NT2/D1 (cell line): ENCODE measurements around the gene CIC.

Experiments used
- SUZ12 ChIP-seq: IDR thresholded peaks from 2 replicates; pipeline ENCODE4 v1.6.1; 2011; ENCODE audit not compliant: insufficient read length, insufficient read depth; ENCODE audit errors: extremely low read depth
- YY1 ChIP-seq: IDR thresholded peaks from 2 replicates; pipeline ENCODE4 v1.6.1; 2011; ENCODE audit not compliant: insufficient read length, insufficient read depth
- ZNF274 ChIP-seq: IDR thresholded peaks from 2 replicates; pipeline ENCODE4 v1.6.1; 2011; ENCODE audit warnings: mild to moderate bottlenecking, low read depth, low read length

DNA sequence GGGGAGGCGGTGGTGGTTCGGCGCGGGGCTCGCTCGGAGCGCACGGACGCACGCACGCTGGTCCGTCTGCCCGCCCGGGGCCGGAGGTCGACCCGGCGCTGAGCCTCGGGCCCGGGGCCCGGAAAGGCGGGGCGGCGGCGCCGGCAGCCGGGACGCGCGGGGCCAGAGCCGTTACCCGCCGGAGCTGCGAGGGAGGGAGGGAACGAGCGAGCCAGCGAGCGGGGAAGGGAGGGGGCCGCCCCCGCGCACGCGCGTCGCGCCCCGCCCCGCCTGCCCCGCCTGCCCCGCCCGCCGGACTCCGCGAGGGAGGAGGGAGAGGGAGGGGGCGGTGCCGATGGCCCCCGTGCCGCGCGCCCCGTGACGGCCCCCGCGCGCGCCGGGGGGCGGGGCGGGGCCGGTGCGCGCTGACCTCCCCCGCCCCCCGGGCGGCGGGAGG, 15.0 kb downstream of the CIC start:
- TF ChIP-seq SUZ12 (no peak), YY1 (no peak), ZNF274 (no peak)
